ENCODE measurements around the gene S100Z.
"Not testable (repeated sequence)": the region's sequence is repeated elsewhere in the genome, so short reads cannot be mapped to it uniquely, and the experiment has no call there.

The S100Z gene

DNA sequence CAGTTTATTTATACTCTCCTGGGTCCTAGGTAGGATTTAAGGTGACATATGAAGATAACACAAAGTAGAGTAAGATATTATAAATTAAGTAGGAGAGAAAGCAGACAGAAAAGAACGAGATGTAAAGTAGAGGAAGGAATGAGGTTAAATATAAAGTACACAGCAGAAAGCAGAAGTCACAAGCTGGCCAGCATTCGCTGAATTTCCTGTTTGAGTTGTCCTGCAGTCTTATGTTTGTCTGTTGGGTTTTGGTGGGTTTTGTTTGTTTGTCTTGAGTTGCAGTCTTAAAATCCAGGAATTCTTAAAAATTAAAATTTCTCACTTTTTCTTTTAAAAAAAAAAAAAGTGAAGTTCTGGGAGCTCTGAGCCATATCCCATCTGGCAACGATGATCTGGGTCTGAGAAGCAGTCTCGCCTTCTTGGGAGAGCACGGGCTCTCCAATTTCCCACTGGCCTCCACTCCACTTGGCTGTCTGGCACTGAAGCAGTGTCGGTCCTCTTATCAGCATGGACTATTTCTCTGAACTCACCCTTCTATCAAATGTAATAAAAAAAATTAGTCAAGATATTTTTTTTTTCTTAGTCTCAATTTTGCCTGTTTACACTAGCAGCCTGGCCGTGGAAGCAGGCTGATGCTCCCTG is 2.0 kb downstream of the S100Z start (continued):
- TF ChIP-seq KLF8 (tag by site-specific recombination; IDR thresholded peaks at IDR 0.05): no peak
- TF ChIP-seq ZNF354C (tag by site-specific recombination; IDR thresholded peaks at IDR 0.05; ENCODE audit: borderline replicate concordance, low read depth): no peak
- TF ChIP-seq EGR2 (tag by site-specific recombination; IDR thresholded peaks at IDR 0.05; ENCODE audit: low read depth): no peak
- TF ChIP-seq ZEB2 (tag by site-specific recombination; IDR thresholded peaks at IDR 0.05): no peak
- no peak for TF ChIP-seq ZNF560 (tag by site-specific recombination; IDR thresholded peaks at IDR 0.05; ENCODE audit: borderline replicate concordance)
- TF ChIP-seq ZNF174 (tag by site-specific recombination; IDR thresholded peaks at IDR 0.05): no peak
- no peak for TF ChIP-seq ZNF274 (IDR thresholded peaks at IDR 0.05; ENCODE audit: low read length)
- TF ChIP-seq ZNF274 (tag by site-specific recombination; IDR thresholded peaks at IDR 0.05; ENCODE audit: borderline replicate concordance): no peak

DNA sequence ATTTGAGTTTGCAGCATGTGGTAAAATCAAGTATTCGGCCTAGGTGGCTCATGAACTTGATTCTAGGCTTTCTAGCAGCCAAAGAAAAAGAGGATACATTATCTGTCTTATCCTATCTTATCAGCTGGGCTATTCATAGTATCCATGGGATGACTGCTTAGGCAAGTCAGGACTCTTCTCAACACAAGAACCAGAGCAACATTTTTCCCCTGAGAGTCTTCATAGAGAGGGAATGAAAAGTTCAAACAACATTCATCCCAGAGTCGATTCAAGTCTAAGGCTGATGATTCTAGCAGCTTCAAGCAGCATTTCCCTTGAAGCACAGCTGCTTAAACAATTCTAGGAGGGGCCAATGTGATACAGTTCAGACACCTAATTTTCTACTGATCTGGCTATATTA is 3.0 kb downstream of the S100Z start:
- no peak for TF ChIP-seq KLF7 (tag by site-specific recombination; IDR thresholded peaks at IDR 0.05; ENCODE audit: borderline replicate concordance)
- no peak for TF ChIP-seq ZNF335 (tag by site-specific recombination; conservative IDR thresholded peaks at IDR 0.05)
- no peak for TF ChIP-seq SP3 (tag by site-specific recombination; IDR thresholded peaks at IDR 0.05)
- TF ChIP-seq, protein P1, sequence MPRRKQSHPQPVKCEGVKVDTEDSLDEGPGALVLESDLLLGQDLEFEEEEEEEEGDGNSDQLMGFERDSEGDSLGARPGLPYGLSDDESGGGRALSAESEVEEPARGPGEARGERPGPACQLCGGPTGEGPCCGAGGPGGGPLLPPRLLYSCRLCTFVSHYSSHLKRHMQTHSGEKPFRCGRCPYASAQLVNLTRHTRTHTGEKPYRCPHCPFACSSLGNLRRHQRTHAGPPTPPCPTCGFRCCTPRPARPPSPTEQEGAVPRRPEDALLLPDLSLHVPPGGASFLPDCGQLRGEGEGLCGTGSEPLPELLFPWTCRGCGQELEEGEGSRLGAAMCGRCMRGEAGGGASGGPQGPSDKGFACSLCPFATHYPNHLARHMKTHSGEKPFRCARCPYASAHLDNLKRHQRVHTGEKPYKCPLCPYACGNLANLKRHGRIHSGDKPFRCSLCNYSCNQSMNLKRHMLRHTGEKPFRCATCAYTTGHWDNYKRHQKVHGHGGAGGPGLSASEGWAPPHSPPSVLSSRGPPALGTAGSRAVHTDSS (tag by site-specific recombination; IDR thresholded peaks at IDR 0.05): no peak
- TF ChIP-seq ZNF132 (tag by site-specific recombination; IDR thresholded peaks at IDR 0.05; ENCODE audit: borderline replicate concordance): no peak
- no peak for TF ChIP-seq PRDM1 (tag by site-specific recombination; IDR thresholded peaks at IDR 0.05)
- no peak for TF ChIP-seq REPIN1 (tag by site-specific recombination; IDR thresholded peaks at IDR 0.05; ENCODE audit: low read depth)
- no peak for TF ChIP-seq ZNF416 (tag by site-specific recombination; IDR thresholded peaks at IDR 0.05)
- TF ChIP-seq BCL11A (tag by site-specific recombination; IDR thresholded peaks at IDR 0.05; ENCODE audit: low read depth): no peak
- TF ChIP-seq KLF8 (tag by site-specific recombination; IDR thresholded peaks at IDR 0.05): no peak
- H3K36me3 ChIP-seq (ENCODE audit: control insufficient read depth in 2 of 2, insufficient read depth in 1 of 2, low read length in 2 of 2): no peaks in the 10 kb centered on the region
- ChIA-PET CTCF (no interaction called here), POLR2A (no interaction called here)
- H3K27ac ChIP-seq (ENCODE audit: extremely low read depth, low read depth, low read length): no peak overlapping the region
- H3K9me3 ChIP-seq (ENCODE audit: control insufficient read depth, insufficient read depth, low read depth, low read length): no peaks in the 10 kb centered on the region
- H3K4me3 ChIP-seq (ENCODE audit: low read depth, low read length): no peak overlapping the region
- H3K4me1 ChIP-seq (ENCODE audit: control insufficient read depth, insufficient read depth, low read length): no peaks in the 10 kb centered on the region

DNA sequence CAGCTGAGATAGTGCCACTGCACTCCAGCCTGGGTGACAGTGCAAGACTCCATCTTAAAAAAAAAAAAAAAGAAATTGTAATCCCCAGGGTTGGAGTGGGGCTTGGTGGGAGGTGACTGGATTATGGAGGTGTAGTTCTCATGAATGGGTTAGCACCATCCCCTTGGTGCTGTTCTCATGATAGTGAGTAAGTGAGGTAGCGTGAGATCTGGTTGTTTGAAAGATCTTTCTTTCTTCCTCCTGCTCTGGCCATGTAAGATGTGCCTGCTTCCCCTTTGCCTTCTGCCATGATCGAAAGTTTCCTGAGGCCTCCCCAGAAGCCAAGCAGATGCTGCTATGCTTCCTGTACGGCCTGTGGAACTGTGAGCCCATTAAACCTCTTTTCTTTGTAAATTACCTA is 3.9 kb downstream of the S100Z start:
- H3K27ac ChIP-seq (ENCODE audit: extremely low read depth, low read depth, low read length); H3K9me3 ChIP-seq (ENCODE audit: control insufficient read depth, insufficient read depth, low read depth, low read length); H3K36me3 ChIP-seq (ENCODE audit: control insufficient read depth in 2 of 2, insufficient read depth in 1 of 2, low read length in 2 of 2); CTCF ChIA-PET; H3K4me3 ChIP-seq (ENCODE audit: low read depth, low read length); POLR2A ChIA-PET; H3K4me1 ChIP-seq (ENCODE audit: control insufficient read depth, insufficient read depth, low read length): not testable (repeated sequence)

DNA sequence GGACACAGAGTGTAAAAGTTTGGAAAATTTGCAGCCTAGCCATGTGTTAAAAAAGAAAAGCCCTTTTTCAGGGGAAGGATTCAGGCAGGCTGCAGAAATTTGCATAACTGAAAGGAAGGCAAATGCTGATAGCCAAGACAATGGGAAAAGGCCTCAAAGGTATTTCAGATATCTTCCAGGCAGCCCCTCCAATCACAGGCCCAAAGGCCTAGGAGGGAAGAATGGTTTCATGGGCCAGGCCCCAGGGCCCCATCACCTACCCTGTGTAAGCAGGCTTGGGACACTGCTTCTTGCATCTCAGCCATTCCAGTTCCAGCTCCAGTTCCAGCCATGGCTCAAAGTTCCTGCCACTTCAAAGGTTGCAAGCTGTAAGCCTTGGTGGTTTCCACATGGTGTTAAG is 4.8 kb downstream of the S100Z start:
- Histone ChIP-seq H3K27ac (ENCODE audit: extremely low read depth, low read depth, low read length) (no peak overlapping the region), H3K4me3 (ENCODE audit: low read depth, low read length) (no peak overlapping the region), H3K4me1 (ENCODE audit: control insufficient read depth, insufficient read depth, low read length) (no peaks in the 10 kb centered on the region), H3K9me3 (ENCODE audit: control insufficient read depth, insufficient read depth, low read depth, low read length) (no peaks in the 10 kb centered on the region), H3K36me3 (ENCODE audit: control insufficient read depth in 2 of 2, insufficient read depth in 1 of 2, low read length in 2 of 2) (no peaks in the 10 kb centered on the region)
- TF ChIP-seq ZNF2 (tag by site-specific recombination; IDR thresholded peaks at IDR 0.05) (no peak), ZNF585B (tag by site-specific recombination; IDR thresholded peaks at IDR 0.05) (peak; percentile 89)
- ChIA-PET CTCF (no interaction called here), POLR2A (no interaction called here)

DNA sequence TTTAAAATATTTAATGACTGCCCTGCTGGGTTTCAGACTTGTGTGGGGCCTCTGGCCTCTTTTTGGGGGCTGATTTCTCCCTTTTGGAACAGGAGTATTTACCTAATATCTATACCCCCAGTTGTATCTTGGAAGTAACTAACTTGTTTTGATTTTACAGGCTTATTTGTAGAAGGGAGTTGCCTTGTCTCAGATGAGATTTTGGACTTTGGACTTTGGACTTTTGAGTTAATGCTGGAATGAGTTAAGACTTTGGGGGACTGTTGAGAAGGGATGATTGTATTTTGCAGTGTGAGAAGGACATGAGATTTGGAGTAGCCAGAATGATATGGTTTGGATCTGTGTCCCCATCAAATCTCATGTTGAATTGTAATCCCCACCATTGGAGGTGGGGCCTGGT is 5.7 kb downstream of the S100Z start:
- POLR2A ChIA-PET: interaction anchor here (0.6 kb wide), 1 partner anchor 67 kb away, joined by 5 read pairs; no protein-coding TSS in a partner anchor
- CTCF ChIA-PET; H3K4me1 ChIP-seq (ENCODE audit: control insufficient read depth, insufficient read depth, low read length); H3K36me3 ChIP-seq (ENCODE audit: control insufficient read depth in 2 of 2, insufficient read depth in 1 of 2, low read length in 2 of 2); H3K4me3 ChIP-seq (ENCODE audit: low read depth, low read length); H3K9me3 ChIP-seq (ENCODE audit: control insufficient read depth, insufficient read depth, low read depth, low read length); H3K27ac ChIP-seq (ENCODE audit: extremely low read depth, low read depth, low read length): not testable (repeated sequence)
